Endothelial cell of umbilical vein (primary cell): ENCODE measurements around the gene TMEM37. TPM values are rescaled to one million over a fixed set of nuclear protein-coding genes. Genes with fewer than 3 reads are reported as not detected.

Experiments used
- BruUV-seq: library from RNA; stranded (reverse); fragments of 400-500 nt; replicated peaks from 2 replicates; lab custom pipeline; 2021; lab: Mats Ljungman, UMichigan
- CTCF ChIA-PET: fragments of 300-600, 350-600 bp; sonication (Branson Sonifier 250); formaldehyde crosslinking; loops from one replicate; lab custom pipeline; 2021; ENCODE audit warnings: antibody characterized with exemption, inconsistent platforms; lab: Charles Lee
- POLR2A ChIA-PET: fragments of 300-600, 350-600 bp; sonication (Branson Sonifier 250); formaldehyde crosslinking; loops from one replicate; lab custom pipeline; 2021; ENCODE audit warnings: antibody characterized with exemption, inconsistent platforms; lab: Charles Lee
- DNase-seq: peaks from one replicate; pipeline ENCODE4 v3.0.0-alpha.2; 2011; ENCODE audit warnings: low read depth, low spot score
- FAIRE-seq: peaks from 2 replicates; lab custom pipeline; 2011; peaks lifted over from hg19 to GRCh38; lab: Jason Lieb, UNC
- H2AFZ ChIP-seq: 2 replicates; pipeline ENCODE4 v1.6.0; 2012; ENCODE audit warnings: low read depth, low read length, control low read depth, inconsistent platforms
- H3K27ac ChIP-seq: 2 replicates; pipeline ENCODE4 v1.5.1; 2011; ENCODE audit warnings: low read depth, mild to moderate bottlenecking, control low read depth, low read length, moderate library complexity; ENCODE audit not compliant: insufficient read depth
- H3K27me3 ChIP-seq, 2 experiments: 2 replicates each; pipeline versions ENCODE4 v1.6.0 to v1.6.1; 2011; ENCODE audit warnings: low read length in 2 of 2, mixed read lengths in 1 of 2; ENCODE audit not compliant: control insufficient read depth in 2 of 2, insufficient read depth in 2 of 2
- H3K36me3 ChIP-seq, 2 experiments: 2 replicates in 1 of 2; 3 replicates in 1 of 2; pipeline ENCODE4 v1.5.1; 2011; ENCODE audit warnings: low read length in 2 of 2, mild to moderate bottlenecking in 1 of 2, moderate library complexity in 1 of 2; ENCODE audit not compliant: control insufficient read depth in 2 of 2, insufficient read depth in 2 of 2; ENCODE audit errors: extremely low read depth in 1 of 2
- H3K4me1 ChIP-seq: 3 replicates; pipeline ENCODE4 v1.5.1; 2011; ENCODE audit warnings: mild to moderate bottlenecking, low read length; ENCODE audit not compliant: control insufficient read depth, insufficient read depth; ENCODE audit errors: extremely low read depth
- H3K4me2 ChIP-seq: 2 replicates; pipeline ENCODE4 v1.6.1; 2011; ENCODE audit warnings: low read length, control low read depth, mixed read lengths; ENCODE audit not compliant: insufficient read depth
- H3K4me3 ChIP-seq, 3 experiments: fragments of 200-600 bp in 1 of 3; sonication (generic), shearing (Covaris generic) in 1 of 3; replicated peaks in 1 of 3; 2 replicates each; pipeline ENCODE4 v1.5.1; 2011 to 2016; ENCODE audit warnings: control low read depth in 3 of 3, low read length in 3 of 3, mild to moderate bottlenecking in 2 of 3, inconsistent platforms in 1 of 3, low read depth in 1 of 3, moderate library complexity in 1 of 3; ENCODE audit not compliant: insufficient read depth in 1 of 3
- H3K79me2 ChIP-seq: 2 replicates; pipeline ENCODE4 v1.6.0; 2012; ENCODE audit warnings: low read length, inconsistent platforms; ENCODE audit not compliant: control insufficient read depth, insufficient read depth
- H3K9ac ChIP-seq: replicated peaks from 2 replicates; pipeline ENCODE3; 2011; ENCODE audit warnings: low read length, control low read depth; ENCODE audit not compliant: insufficient read depth; ENCODE audit errors: extremely low read depth
- H3K9me1 ChIP-seq: replicated peaks from 3 replicates; pipeline ENCODE4 v1.6.0; 2011; ENCODE audit warnings: mild to moderate bottlenecking, low read length; ENCODE audit not compliant: control insufficient read depth, insufficient read depth; ENCODE audit errors: extremely low read depth
- H3K9me3 ChIP-seq: replicated peaks from 2 replicates; pipeline ENCODE4 v1.5.1; 2012; ENCODE audit warnings: low read length, inconsistent platforms; ENCODE audit not compliant: control insufficient read depth, insufficient read depth
- H4K20me1 ChIP-seq: replicated peaks from 2 replicates; pipeline ENCODE3; 2011; ENCODE audit warnings: mild to moderate bottlenecking, low read length; ENCODE audit not compliant: control insufficient read depth, insufficient read depth; ENCODE audit errors: extremely low read depth
- EZH2 ChIP-seq: IDR thresholded peaks from 2 replicates; pipeline ENCODE4 v1.6.1; 2012; ENCODE audit warnings: borderline replicate concordance, low read depth, mild to moderate bottlenecking, moderate library complexity, low read length, inconsistent platforms; ENCODE audit not compliant: severe bottlenecking
- FOS ChIP-seq: IDR thresholded peaks from 2 replicates; pipeline ENCODE4 v1.6.1; 2011; ENCODE audit warnings: mild to moderate bottlenecking, low read length, moderate library complexity, borderline replicate concordance; ENCODE audit not compliant: insufficient read depth
- GATA2 ChIP-seq: IDR thresholded peaks from 2 replicates; pipeline ENCODE4 v1.7.0; 2011; ENCODE audit warnings: low read depth, mild to moderate bottlenecking, moderate library complexity, mixed read lengths, low read length; ENCODE audit not compliant: insufficient read length, insufficient read depth
- JUN ChIP-seq: IDR thresholded peaks from 2 replicates; pipeline ENCODE4 v1.6.1; 2011; ENCODE audit warnings: borderline replicate concordance, low read depth; ENCODE audit not compliant: insufficient read length, insufficient read depth
- MAX ChIP-seq: IDR thresholded peaks from 2 replicates; pipeline ENCODE4 v1.6.1; 2011; ENCODE audit not compliant: insufficient read depth, insufficient read length
- MYC ChIP-seq: IDR thresholded peaks from one replicate; pipeline ENCODE4 v1.6.1; 2011; ENCODE audit warnings: mild to moderate bottlenecking, low read depth, low read length
- POLR2A ChIP-seq: IDR thresholded peaks from 2 replicates; pipeline ENCODE4 v1.6.1; 2012; ENCODE audit warnings: low read depth, mild to moderate bottlenecking, control low read depth, low read length
- POLR2AphosphoS5 ChIP-seq: IDR thresholded peaks from 2 replicates; pipeline ENCODE4 v1.6.1; 2012; ENCODE audit warnings: low read depth, mild to moderate bottlenecking, control low read depth, low read length, moderate library complexity; ENCODE audit not compliant: insufficient read depth
- dilution Hi-C: fragments of 300-500 bp; cut with MboI; formaldehyde crosslinking; loops from one replicate; pipeline ENCODE4 v1.15.0; 2019; ENCODE audit warnings: low sequenced_read_pairs; ENCODE audit not compliant: extremely low pct_ligation_motif_present
- intact Hi-C: fragments of 100-400 bp; cut with micrococcal nuclease; formaldehyde crosslinking; loops from one replicate; pipeline ENCODE4 v1.10.0; 2022
- polyA plus RNA-seq, 4 experiments: library from polyadenylated mRNA; depleted of rRNA in 3 of 4; stranded (reverse) in 3 of 4; unstranded in 1 of 4; fragments of >200 nt; gene quantifications; 2 replicates each; pipeline versions ENCODE4 v1.2.1 to v1.2.3, GENCODE V29; 2011 to 2012; ENCODE audit warnings: missing spikeins in 1 of 4
- total RNA-seq: library from RNA; stranded (reverse); gene quantifications from 2 replicates; pipeline ENCODE4 v1.2.3, GENCODE V29; 2021
- TF ChIP-seq, protein P1 (sequence below), 2 donors: IDR thresholded peaks; 1 replicate in 1 of 2; 2 replicates in 1 of 2; pipeline ENCODE4 v1.5.1; 2011; ENCODE audit warnings: low read length in 2 of 2, mild to moderate bottlenecking in 2 of 2, moderate library complexity in 2 of 2, control low read depth in 1 of 2, inconsistent platforms in 1 of 2, low read depth in 1 of 2; ENCODE audit not compliant: insufficient read depth in 1 of 2; ENCODE audit errors: extremely low read depth in 1 of 2

Gene TMEM37
- total and polyA plus RNA-seq, 2 donors (not counting 3 experiments of a cell fraction or from before 2014, with no cell fraction given): 3.5 to 16.2 TPM

- Histone ChIP-seq H3K79me2 (no peaks in the 10 kb centered on the region), H3K9me3 (no peaks in the 10 kb centered on the region), H4K20me1 (no peaks in the 10 kb centered on the region), H3K4me2 (no peak overlapping the region), H3K9ac (no peak overlapping the region), H2AFZ (no peak overlapping the region), H3K27me3 (peaks cover 12 to 21% of the 10 kb centered on the region in 2 experiments), H3K36me3 (no peaks in the 10 kb centered on the region), H3K4me1 (no peaks in the 10 kb centered on the region), H3K4me3 (no peak overlapping the region), H3K9me1 (no peaks in the 10 kb centered on the region), H3K27ac (no peak overlapping the region)
- BruUV-seq: no TSS peak
- FAIRE-seq: no peak
- CTCF ChIA-PET: interaction anchor here (1.1 to 3.5 kb wide), 2 partner anchors 14 to 62 kb away, joined by 3 to 18 read pairs; no protein-coding TSS in a partner anchor
- no peak for DNase-seq
- POLR2A ChIA-PET: no interaction called here
- no peak for TF ChIP-seq GATA2
- TF ChIP-seq FOS: no peak
- TF ChIP-seq MYC: no peak
- TF ChIP-seq EZH2: no peak
- no peak for TF ChIP-seq POLR2A
- TF ChIP-seq, protein P1, sequence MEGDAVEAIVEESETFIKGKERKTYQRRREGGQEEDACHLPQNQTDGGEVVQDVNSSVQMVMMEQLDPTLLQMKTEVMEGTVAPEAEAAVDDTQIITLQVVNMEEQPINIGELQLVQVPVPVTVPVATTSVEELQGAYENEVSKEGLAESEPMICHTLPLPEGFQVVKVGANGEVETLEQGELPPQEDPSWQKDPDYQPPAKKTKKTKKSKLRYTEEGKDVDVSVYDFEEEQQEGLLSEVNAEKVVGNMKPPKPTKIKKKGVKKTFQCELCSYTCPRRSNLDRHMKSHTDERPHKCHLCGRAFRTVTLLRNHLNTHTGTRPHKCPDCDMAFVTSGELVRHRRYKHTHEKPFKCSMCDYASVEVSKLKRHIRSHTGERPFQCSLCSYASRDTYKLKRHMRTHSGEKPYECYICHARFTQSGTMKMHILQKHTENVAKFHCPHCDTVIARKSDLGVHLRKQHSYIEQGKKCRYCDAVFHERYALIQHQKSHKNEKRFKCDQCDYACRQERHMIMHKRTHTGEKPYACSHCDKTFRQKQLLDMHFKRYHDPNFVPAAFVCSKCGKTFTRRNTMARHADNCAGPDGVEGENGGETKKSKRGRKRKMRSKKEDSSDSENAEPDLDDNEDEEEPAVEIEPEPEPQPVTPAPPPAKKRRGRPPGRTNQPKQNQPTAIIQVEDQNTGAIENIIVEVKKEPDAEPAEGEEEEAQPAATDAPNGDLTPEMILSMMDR (IDR thresholded peaks at IDR 0.05; ENCODE audit: extremely low read depth in 1 of 2, insufficient read depth in 1 of 2, low read depth in 1 of 2, low read length in 2 of 2): no peak
- no peak for TF ChIP-seq JUN
- no peak for TF ChIP-seq MAX
- TF ChIP-seq POLR2AphosphoS5: no peak
- intact Hi-C loops: no loop called here
- dilution Hi-C loops: no loop called here
Measured at GRCh38 chr2:119414894-119415293, 16.8 kb upstream of the TMEM37 start.
